Liver (tissue), 9 donors: Measurements from ENCODE around the gene RFNG. TPM values are rescaled to one million over a fixed set of nuclear protein-coding genes. Genes with fewer than 3 reads are reported as not detected.

ENCODE experiments used
- DNase-seq: peaks from one replicate; pipeline ENCODE4 v3.0.0-alpha.2; 2017; ENCODE audit warnings: low spot score
- H3K27ac ChIP-seq, 2 donors: one replicate each; pipeline ENCODE4 v1.7.0; 2013; ENCODE audit warnings: inconsistent platforms in 2 of 2, low read length in 2 of 2, control low read depth in 1 of 2, low read depth in 1 of 2, mild to moderate bottlenecking in 1 of 2
- H3K27me3 ChIP-seq, 4 donors: one replicate each; pipeline versions ENCODE4 v1.6.1 to v1.7.0; 2013; ENCODE audit warnings: low read length in 3 of 4, inconsistent platforms in 1 of 4, mild to moderate bottlenecking in 1 of 4, moderate library complexity in 1 of 4; ENCODE audit not compliant: control insufficient read depth in 4 of 4, insufficient read depth in 4 of 4
- H3K36me3 ChIP-seq, 4 donors: one replicate each; pipeline versions ENCODE4 v1.6.1 to v1.7.0; 2013; ENCODE audit warnings: low read length in 3 of 4, mild to moderate bottlenecking in 3 of 4, low read depth in 1 of 4, moderate library complexity in 1 of 4; ENCODE audit not compliant: control insufficient read depth in 4 of 4, insufficient read depth in 3 of 4
- H3K4me1 ChIP-seq, 4 donors: one replicate each; pipeline versions ENCODE4 v1.6.1 to v1.7.0; 2013; ENCODE audit warnings: low read length in 3 of 4, mild to moderate bottlenecking in 3 of 4, moderate library complexity in 1 of 4; ENCODE audit not compliant: control insufficient read depth in 4 of 4, insufficient read depth in 4 of 4
- H3K4me3 ChIP-seq, 3 donors: one replicate each; pipeline versions ENCODE4 v1.6.1 to v1.7.0; 2013; ENCODE audit warnings: low read length in 3 of 3, control low read depth in 1 of 3, low read depth in 1 of 3, mild to moderate bottlenecking in 1 of 3
- H3K9ac ChIP-seq, 2 donors: one replicate each; pipeline ENCODE4 v1.7.0; 2013; ENCODE audit warnings: low read length in 2 of 2, mild to moderate bottlenecking in 2 of 2, moderate library complexity in 2 of 2, control low read depth in 1 of 2, low read depth in 1 of 2
- H3K9me3 ChIP-seq, 4 donors: one replicate each; pipeline versions ENCODE4 v1.6.1 to v1.7.0; 2013; ENCODE audit warnings: low read length in 3 of 4; ENCODE audit not compliant: control insufficient read depth in 4 of 4
- EGR1 ChIP-seq, 2 donors: IDR thresholded peaks; 2 replicates each; pipeline ENCODE4 v1.6.1; 2016 to 2018; ENCODE audit warnings: antibody characterized with exemption in 2 of 2, low read depth in 2 of 2
- FOXA1 ChIP-seq: IDR thresholded peaks from 2 replicates; pipeline ENCODE4 v1.6.1; 2016; ENCODE audit warnings: antibody characterized with exemption
- FOXA2 ChIP-seq: IDR thresholded peaks from 2 replicates; pipeline ENCODE4 v1.6.1; 2016; ENCODE audit warnings: antibody characterized with exemption
- GABPA ChIP-seq, 2 donors: IDR thresholded peaks in 1 of 2; conservative IDR thresholded peaks in 1 of 2; 2 replicates each; pipeline ENCODE4 v1.6.1; 2016; ENCODE audit warnings: antibody characterized with exemption in 2 of 2, mild to moderate bottlenecking in 1 of 2, moderate library complexity in 1 of 2
- HNF4A ChIP-seq, 2 donors: conservative IDR thresholded peaks; 2 replicates each; pipeline ENCODE4 v1.6.1; 2016; ENCODE audit warnings: antibody characterized with exemption in 2 of 2, mild to moderate bottlenecking in 2 of 2
- HNF4G ChIP-seq: IDR thresholded peaks from 2 replicates; pipeline ENCODE4 v1.6.1; 2016; ENCODE audit warnings: antibody characterized with exemption
- JUND ChIP-seq, 2 donors: IDR thresholded peaks; 2 replicates each; pipeline ENCODE4 v1.6.1; 2016; ENCODE audit warnings: antibody characterized with exemption in 2 of 2
- NR2F2 ChIP-seq: IDR thresholded peaks from 2 replicates; pipeline ENCODE4 v1.6.1; 2016; ENCODE audit warnings: antibody characterized with exemption
- RAD21 ChIP-seq, 2 donors: IDR thresholded peaks; 2 replicates each; pipeline ENCODE4 v1.6.1; 2016; ENCODE audit warnings: antibody characterized with exemption in 2 of 2, mild to moderate bottlenecking in 2 of 2
- RXRA ChIP-seq, 2 donors: IDR thresholded peaks; 2 replicates each; pipeline ENCODE4 v1.6.1; 2017 to 2018; ENCODE audit warnings: antibody characterized with exemption in 2 of 2, mild to moderate bottlenecking in 1 of 2
- SP1 ChIP-seq: IDR thresholded peaks from 2 replicates; pipeline ENCODE4 v1.6.1; 2018; ENCODE audit warnings: antibody characterized with exemption, mild to moderate bottlenecking
- TAF1 ChIP-seq: conservative IDR thresholded peaks from 2 replicates; pipeline ENCODE4 v1.6.1; 2016; ENCODE audit warnings: antibody characterized with exemption, mild to moderate bottlenecking
- YY1 ChIP-seq: IDR thresholded peaks from 2 replicates; pipeline ENCODE4 v1.6.1; 2016; ENCODE audit warnings: antibody characterized with exemption, mild to moderate bottlenecking
- WGBS: extraction: QIAGEN DNeasy Blood & Tissue Kit; methylation state at CpG from one replicate; pipeline ENCODE4 v1.1.7; 2013; 5-methylcytosine and 5-hydroxymethylcytosine counted together
- polyA plus RNA-seq, 2 donors: library from polyadenylated mRNA; stranded (reverse) in 1 of 2; unstranded in 1 of 2; fragments of 200-250 nt in 1 of 2; fragments of >200 nt in 1 of 2; fragmentation: Nextera tagmentation in 1 of 2; extraction: Ambion mirVana in 1 of 2; gene quantifications; one replicate each; pipeline versions ENCODE4 v1.2.1 to v1.2.3, GENCODE V29; 2013 to 2015
- total RNA-seq, 2 donors: library from RNA; depleted of rRNA; stranded (reverse); fragments of >200 nt; gene quantifications; one replicate each; pipeline ENCODE4 v1.2.3, GENCODE V29; 2014
- TF ChIP-seq, protein P1 (sequence below): IDR thresholded peaks from 2 replicates; pipeline ENCODE4 v1.6.1; 2016; ENCODE audit warnings: antibody characterized with exemption, mild to moderate bottlenecking
- TF ChIP-seq, protein P2 (sequence below): IDR thresholded peaks from 2 replicates; pipeline ENCODE4 v1.6.1; 2016; ENCODE audit warnings: antibody characterized with exemption
- TF ChIP-seq, protein P3 (sequence below): IDR thresholded peaks from 2 replicates; pipeline ENCODE4 v1.6.1; 2016; ENCODE audit warnings: antibody characterized with exemption
- TF ChIP-seq, protein P4 (sequence below): fragments of 150-350 bp; IDR thresholded peaks from 2 replicates; pipeline ENCODE4 v1.5.1; 2017; ENCODE audit warnings: improper control_type of control experiment, low read depth, low read length; ENCODE audit not compliant: missing input control
- TF ChIP-seq, protein P5 (sequence below): IDR thresholded peaks from 2 replicates; pipeline ENCODE4 v1.6.1; 2016; ENCODE audit warnings: antibody characterized with exemption
- donor health status: healthy.
- donor health status: healthy.
- donor health status: healthy.
- donor health status: healthy.
- donor health status: healthy.

RFNG gene
- total and polyA plus RNA-seq, 4 donors: 15.0 to 36.0 (median 23.4) TPM

DNA sequence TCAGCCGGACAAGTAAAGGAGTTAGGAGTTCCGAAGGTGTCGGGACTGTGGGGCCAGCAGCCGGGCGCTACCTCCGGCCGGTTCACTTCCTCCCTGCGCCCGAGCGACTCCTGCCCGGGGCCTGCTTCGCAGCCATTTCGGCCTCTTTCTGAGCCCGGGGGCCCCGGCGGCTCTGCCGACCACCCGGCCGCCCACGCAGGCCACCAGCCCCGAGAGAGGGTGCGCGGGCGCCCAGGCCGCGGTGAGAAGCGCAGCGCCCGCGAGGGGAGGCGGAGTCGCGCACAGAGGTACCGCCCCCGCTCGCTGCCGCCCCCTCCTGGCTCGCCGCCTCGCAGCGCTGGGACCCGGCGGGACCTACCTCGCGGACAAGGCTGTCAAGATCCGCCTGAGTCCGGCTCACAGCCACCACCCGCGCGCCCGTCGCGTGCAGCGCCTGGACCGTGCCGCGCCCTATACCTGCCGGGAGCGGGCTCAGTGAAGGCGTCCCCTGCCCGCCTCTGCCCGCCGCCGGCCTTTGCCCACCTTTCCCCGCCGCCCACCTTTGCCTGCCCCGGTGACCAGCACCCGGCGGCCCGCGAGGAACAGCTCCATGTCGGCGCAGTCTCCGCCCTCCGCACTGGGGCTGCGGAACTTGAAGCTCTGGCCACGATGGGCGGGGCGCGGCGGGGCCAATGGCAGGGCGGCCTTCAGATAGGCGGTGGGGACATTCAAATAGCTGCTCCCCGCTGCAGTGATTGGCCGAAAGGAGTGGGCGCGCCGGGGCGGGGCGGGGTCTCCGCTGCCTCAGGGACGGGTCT lies 14.3 kb downstream of the RFNG start, which contains the start of gene DCXR:
Gene DCXR, minus strand, starts transcription at position 606 of the 797 bp plus-strand sequence. Its CDS starts 15 bp downstream, at position 591.
- H3K9me3 ChIP-seq: no peaks in the 10 kb centered on the region
- H3K9ac ChIP-seq: peak within 1 kb of the TSS; percentile 70 to 96
- DNase-seq: peak; percentile 97
- peaks cover 0 to 5% (median 1%) of the 10 kb centered on the region in 4 donors for H3K36me3 ChIP-seq
- no peaks in the 10 kb centered on the region for H3K27me3 ChIP-seq
- H3K27ac ChIP-seq: peak within 1 kb of the TSS; percentile 90 to 99
- peaks cover 16 to 64% (median 40%) of the 10 kb centered on the region in 4 donors for H3K4me1 ChIP-seq
- TF ChIP-seq RAD21 (IDR thresholded peaks at IDR 0.05) (peak in 1 of 2 donors; percentile 35), FOXA1 (peak; percentile 11), NR2F2 (no peak), YY1 (no peak), HNF4G (no peak), JUND (IDR thresholded peaks at IDR 0.05) (no peak), SP1 (peak; percentile 95), EGR1 (IDR thresholded peaks at IDR 0.05; ENCODE audit: low read depth in 2 of 2) (peak in 1 of 2 donors; percentile 81), FOXA2 (no peak), GABPA (IDR thresholded peaks at IDR 0.05 in 1 of 2, conservative IDR thresholded peaks at IDR 0.05 in 1 of 2) (peak in 1 of 2 donors; percentile 52), TAF1 (no peak), HNF4A (conservative IDR thresholded peaks at IDR 0.05) (no peak), RXRA (IDR thresholded peaks at IDR 0.05) (no peak)
- TF ChIP-seq, protein P1, sequence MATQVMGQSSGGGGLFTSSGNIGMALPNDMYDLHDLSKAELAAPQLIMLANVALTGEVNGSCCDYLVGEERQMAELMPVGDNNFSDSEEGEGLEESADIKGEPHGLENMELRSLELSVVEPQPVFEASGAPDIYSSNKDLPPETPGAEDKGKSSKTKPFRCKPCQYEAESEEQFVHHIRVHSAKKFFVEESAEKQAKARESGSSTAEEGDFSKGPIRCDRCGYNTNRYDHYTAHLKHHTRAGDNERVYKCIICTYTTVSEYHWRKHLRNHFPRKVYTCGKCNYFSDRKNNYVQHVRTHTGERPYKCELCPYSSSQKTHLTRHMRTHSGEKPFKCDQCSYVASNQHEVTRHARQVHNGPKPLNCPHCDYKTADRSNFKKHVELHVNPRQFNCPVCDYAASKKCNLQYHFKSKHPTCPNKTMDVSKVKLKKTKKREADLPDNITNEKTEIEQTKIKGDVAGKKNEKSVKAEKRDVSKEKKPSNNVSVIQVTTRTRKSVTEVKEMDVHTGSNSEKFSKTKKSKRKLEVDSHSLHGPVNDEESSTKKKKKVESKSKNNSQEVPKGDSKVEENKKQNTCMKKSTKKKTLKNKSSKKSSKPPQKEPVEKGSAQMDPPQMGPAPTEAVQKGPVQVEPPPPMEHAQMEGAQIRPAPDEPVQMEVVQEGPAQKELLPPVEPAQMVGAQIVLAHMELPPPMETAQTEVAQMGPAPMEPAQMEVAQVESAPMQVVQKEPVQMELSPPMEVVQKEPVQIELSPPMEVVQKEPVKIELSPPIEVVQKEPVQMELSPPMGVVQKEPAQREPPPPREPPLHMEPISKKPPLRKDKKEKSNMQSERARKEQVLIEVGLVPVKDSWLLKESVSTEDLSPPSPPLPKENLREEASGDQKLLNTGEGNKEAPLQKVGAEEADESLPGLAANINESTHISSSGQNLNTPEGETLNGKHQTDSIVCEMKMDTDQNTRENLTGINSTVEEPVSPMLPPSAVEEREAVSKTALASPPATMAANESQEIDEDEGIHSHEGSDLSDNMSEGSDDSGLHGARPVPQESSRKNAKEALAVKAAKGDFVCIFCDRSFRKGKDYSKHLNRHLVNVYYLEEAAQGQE: peak; percentile 50
- TF ChIP-seq, protein P2, sequence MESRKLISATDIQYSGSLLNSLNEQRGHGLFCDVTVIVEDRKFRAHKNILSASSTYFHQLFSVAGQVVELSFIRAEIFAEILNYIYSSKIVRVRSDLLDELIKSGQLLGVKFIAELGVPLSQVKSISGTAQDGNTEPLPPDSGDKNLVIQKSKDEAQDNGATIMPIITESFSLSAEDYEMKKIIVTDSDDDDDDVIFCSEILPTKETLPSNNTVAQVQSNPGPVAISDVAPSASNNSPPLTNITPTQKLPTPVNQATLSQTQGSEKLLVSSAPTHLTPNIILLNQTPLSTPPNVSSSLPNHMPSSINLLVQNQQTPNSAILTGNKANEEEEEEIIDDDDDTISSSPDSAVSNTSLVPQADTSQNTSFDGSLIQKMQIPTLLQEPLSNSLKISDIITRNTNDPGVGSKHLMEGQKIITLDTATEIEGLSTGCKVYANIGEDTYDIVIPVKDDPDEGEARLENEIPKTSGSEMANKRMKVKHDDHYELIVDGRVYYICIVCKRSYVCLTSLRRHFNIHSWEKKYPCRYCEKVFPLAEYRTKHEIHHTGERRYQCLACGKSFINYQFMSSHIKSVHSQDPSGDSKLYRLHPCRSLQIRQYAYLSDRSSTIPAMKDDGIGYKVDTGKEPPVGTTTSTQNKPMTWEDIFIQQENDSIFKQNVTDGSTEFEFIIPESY: no peak
- TF ChIP-seq, protein P3, sequence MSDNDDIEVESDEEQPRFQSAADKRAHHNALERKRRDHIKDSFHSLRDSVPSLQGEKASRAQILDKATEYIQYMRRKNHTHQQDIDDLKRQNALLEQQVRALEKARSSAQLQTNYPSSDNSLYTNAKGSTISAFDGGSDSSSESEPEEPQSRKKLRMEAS: no peak
- TF ChIP-seq, protein P4, sequence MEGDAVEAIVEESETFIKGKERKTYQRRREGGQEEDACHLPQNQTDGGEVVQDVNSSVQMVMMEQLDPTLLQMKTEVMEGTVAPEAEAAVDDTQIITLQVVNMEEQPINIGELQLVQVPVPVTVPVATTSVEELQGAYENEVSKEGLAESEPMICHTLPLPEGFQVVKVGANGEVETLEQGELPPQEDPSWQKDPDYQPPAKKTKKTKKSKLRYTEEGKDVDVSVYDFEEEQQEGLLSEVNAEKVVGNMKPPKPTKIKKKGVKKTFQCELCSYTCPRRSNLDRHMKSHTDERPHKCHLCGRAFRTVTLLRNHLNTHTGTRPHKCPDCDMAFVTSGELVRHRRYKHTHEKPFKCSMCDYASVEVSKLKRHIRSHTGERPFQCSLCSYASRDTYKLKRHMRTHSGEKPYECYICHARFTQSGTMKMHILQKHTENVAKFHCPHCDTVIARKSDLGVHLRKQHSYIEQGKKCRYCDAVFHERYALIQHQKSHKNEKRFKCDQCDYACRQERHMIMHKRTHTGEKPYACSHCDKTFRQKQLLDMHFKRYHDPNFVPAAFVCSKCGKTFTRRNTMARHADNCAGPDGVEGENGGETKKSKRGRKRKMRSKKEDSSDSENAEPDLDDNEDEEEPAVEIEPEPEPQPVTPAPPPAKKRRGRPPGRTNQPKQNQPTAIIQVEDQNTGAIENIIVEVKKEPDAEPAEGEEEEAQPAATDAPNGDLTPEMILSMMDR: peak; percentile 68
- TF ChIP-seq, protein P5, sequence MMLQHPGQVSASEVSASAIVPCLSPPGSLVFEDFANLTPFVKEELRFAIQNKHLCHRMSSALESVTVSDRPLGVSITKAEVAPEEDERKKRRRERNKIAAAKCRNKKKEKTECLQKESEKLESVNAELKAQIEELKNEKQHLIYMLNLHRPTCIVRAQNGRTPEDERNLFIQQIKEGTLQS: no peak
- WGBS: under 1% methylated on average over 92 of the region's 92 CpGs
- peak within 1 kb of the TSS; percentile 40 to 90 (median 70) for H3K4me3 ChIP-seq
